Ammon's horn (tissue), 1 donor: ENCODE results near the gene ZNF648.
"Not testable (repeated sequence)": the region's sequence is repeated elsewhere in the genome, so short reads cannot be mapped to it uniquely, and the experiment has no call there.

Experiments
- DNase-seq: peaks from one replicate; pipeline ENCODE4 v3.0.0-alpha.2; 2016; ENCODE audit warnings: low spot score

ZNF648 gene

GRCh38 chr1:182071924-182072323 is 10.4 kb upstream of the ZNF648 start:
- DNase-seq, result no peak

GRCh38 chr1:182069028-182069466 is 7.5 kb upstream of the ZNF648 start:
- DNase-seq, result peak; percentile 27

GRCh38 chr1:182066934-182067333 is 5.4 kb upstream of the ZNF648 start:
- DNase-seq, result no peak

DNA sequence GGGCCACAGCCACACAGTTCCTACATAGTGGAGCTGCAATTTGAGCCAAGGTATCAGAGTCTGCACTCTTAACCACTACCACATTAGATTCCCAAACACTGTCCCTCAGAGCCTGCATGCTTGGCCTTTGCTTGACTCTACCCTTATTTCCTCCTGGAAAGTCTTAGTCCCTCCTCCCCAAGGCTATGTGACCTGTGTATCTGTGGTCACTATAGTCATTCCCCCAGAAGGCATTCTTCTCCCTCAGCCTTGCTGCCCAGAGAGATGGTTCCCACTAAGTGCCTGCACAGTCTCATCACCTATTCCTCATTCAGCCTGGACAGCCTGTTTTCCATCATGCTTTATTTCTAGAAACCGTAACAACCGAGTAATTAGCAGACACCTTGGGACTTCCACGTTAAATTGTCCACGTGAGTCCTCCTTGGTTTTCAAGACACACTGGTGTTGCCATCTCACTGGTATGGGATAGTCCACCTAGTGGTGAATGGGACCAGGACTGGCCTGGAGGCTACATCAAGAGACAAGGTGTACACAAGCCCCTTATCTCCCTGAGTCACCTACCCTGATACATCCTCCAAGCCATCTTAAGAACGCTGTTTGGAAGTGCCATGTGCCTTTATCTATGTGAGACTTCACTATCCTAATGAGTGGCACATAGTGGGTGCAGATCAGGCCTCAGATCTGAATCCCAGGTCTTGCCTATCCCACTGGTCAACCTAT is 3.8 kb upstream of the ZNF648 start:
- no peak for DNase-seq

- DNase-seq, result no peak
These were observed 3.1 kb upstream of the ZNF648 start for GRCh38 chr1:182064611-182065010.

- DNase-seq, result no peak
These were observed 711 bp upstream of the ZNF648 start for GRCh38 chr1:182062223-182062622.

DNA sequence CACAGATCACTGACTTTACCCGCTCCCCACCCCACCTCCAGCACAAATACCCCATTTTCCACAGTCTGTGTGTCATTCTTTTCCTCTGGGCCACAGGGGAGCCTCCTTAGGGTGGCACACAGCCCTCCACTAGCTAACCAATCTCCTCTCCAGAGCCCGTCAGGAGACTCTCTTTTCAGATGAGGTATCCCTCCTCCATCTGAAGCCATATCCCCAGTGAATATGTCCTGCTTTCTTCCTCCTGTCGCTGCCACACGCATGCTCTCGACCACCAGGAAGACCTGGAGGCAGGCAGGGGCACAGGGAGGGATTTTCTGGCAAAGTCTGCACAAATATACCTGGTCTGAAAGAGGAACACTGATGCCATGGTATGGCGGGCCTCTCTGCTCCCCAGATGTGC is 635 bp downstream of the ZNF648 start:
- DNase-seq, result no peak

DNA sequence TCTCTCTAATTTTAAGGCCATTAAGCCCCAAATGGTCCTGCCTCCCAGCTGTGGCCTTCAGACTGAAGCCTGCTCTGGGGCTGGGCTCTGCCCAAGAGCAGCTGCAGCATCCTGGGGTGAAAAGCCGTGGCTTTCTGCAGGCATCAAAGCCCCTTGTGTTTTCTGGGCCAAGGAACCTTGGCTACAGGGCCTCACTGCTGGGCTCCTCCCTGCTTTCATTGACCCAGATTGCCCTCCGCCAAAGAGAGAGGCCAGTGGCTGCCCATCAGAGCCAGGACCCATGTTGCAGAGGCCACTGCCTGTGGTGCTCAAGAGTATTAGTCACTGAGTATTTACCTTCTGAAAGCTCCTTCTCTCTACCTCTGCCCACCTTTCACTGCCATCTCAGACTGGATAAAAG is 1.6 kb downstream of the ZNF648 start:
- peak; percentile 74 for DNase-seq

GRCh38 chr1:182056601-182057366 is 4.7 kb downstream of the ZNF648 start:
- DNase-seq, result no peak

GRCh38 chr1:182054698-182055326 is 6.7 kb downstream of the ZNF648 start:
- peak; percentile 57 for DNase-seq

- no peak for DNase-seq
These were observed 9.2 kb downstream of the ZNF648 start for GRCh38 chr1:182052355-182052754.

DNA sequence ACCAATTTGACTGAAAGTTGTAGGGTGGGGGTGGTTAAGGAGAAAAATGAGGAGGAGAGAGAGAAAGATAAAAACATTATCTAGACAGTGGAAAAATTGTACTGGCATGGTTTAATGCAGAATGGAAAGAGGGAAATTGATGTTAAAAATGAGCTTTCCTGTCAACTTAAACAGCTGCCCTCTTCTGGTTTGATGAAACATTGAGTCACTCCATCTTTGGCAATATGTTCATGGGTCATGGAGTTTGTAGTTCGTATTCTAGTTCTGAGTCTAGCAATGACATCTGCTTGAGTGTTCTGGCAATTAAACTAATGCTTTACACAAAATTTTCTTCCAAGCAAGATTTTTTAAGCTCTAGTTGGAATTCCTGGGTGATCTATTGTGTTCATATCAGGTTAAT is 9.6 kb downstream of the ZNF648 start:
- no peak for DNase-seq

DNA sequence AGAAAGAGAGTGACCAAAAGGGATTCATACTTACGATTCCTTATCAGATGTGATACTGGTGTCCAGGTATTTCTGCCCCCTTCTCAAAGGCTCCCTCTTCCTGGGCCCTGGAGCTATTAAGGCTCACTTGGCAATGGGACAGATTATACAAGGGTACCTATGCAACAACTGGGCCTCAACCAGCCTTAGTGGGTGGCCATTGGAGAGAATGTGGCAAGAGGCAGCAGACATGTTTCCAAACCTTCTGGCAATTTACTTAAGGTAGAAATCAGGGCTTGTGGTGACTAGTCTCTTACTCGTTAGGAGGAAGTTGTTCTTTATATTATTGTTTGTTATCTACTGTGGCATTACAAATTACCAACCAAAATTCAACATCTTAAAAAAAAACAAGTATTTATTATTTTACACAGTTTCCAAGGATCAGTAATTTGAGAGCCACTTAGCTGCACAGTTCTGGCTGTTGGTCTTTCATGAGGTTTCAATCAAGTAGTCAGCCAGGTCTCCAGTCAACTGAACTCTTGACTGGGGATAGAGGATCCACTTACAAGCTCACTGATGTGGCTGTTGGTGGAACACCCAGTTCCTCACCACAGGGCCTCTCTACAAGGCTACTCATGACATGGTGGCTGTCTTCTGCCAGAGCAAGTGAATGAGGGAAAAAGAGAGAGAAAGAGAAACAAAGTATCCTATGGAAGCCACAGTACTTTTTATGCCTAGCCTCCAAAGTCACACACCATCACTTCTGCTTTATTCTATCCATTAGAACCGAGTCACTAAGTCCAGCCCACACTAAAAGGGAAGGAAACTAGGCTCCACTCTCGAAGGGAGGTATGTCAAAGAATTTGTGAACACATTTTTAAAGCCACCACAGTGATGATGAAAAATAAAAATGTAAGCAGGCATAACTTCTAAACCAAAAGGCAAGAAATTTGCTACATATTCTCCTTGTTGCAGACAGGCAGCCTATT is 10.7 kb downstream of the ZNF648 start:
- no peak for DNase-seq

DNA sequence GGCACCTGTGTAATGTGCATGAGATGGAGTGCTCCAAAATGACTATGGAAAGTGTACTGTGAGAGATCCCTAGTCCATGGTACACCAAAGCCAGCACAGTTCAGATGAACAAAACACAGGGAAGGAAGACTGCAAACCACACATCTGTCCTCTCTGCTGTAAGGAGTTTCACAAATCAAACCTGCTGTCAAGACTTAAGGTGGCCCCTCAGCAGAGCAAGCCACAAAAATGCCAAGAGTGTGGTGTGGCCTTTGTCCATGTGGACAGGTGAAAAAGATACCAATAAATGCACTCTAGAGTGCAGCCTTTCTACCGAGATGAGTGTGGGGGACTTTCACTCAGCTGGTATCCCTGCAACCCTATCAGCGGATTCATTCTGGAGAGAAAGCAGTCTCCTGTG is 12.9 kb downstream of the ZNF648 start:
- DNase-seq, result no peak

DNA sequence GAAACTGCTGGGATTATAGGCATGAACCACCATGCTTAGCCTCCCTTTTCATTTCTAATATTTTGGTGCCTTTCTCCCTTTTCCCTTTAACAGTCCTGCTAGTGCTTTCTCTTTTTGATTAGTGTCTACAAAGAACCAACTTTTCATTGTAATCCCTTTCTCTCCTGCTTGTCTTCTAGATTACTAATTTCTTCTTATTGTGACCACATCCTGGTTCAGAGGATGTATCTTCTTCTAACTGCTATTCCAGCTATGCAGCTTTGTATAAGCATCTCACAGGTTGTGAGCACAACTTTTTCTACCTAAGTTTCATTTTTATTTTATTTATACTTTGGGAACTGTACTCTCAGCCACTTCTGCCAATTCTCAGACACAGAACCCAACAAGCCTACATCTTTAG is 14.7 kb downstream of the ZNF648 start:
- no peak for DNase-seq

GRCh38 chr1:182045481-182045880 is 16.0 kb downstream of the ZNF648 start:
- DNase-seq, result not testable (repeated sequence)

DNA sequence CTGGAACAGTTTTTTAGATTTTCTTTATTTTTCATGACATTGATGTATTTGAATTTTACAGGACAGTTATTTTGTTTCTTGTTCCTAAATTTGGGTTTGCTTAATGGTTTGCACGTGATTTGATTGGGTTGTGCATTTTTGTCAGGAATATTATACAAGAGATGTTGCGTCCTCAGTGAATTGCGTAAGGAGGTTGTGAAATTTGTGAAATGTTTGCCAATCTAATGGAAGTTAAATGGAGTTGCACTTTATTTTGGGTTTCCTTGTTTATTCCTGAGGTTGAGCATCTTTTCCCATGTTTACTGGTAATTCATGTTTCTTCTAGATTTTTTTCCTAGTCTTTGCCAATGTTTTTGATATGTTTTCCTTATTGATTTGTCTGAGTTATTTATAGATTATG is 19.9 kb downstream of the ZNF648 start:
- no peak for DNase-seq

GRCh38 chr1:182038220-182038619 is 23.3 kb downstream of the ZNF648 start:
- no peak for DNase-seq

DNA sequence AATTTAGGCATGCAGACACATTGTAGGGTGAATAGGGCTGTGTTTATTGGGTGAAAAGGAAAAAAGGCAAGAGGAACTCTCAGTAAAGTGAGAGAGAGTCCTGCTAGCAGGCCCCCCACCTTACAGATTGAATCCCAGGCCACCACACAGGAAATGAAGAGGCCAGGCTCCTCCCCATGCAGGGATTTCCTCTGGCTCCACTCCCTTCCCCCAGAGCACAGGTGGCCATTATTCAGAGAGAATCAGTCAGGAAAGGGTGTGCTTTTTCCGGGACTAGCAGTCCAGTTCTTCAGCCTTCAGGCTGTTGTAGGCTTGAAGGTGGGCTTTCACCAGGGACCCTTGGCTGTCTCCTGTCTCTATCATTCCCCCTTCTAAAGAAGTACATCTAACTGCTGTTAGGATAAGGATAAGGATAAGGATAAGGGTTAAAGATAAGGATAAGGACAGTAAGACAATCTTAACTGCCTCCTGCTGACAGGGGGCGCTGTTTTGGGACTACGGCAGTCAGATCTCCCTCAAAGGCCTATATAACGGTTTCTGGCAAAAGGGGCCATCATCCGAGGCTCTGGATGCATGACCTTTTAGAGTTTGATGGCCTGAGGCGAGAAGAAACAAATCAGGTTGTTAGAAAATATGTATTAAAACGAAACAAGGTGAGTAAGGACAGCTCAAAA is 26.3 kb downstream of the ZNF648 start:
- DNase-seq, result no peak

DNA sequence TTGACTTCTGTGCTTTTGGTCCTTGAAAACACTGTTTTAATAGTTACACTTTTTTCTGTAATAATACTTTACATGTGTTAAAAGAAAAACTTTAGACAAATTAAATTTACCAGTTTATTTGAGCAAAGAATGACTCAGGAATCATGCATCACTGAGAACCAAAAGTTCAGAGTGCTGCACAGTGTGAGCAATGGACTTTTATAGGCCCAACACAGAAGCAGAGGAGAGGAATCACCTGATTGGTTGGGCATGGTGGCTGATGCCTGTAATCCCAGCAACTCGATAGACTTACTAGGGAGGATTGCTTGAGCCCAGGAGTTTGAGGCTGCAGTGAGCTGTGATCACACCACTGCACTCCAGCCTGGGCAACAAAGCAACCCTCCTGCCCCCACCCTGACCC is 29.3 kb downstream of the ZNF648 start:
- no peak for DNase-seq
